Stimulated activated CD4-positive, alpha-beta T cell treated with anti-CD3 and anti-CD28 coated beads, Interleukin-12 subunit alpha, Interleukin-12 subunit beta, amount 100 ng/mL, for 48 hours (primary cell): Measurements from ENCODE around the gene OR4D11.
"Not testable (repeated sequence)": the region's sequence is repeated elsewhere in the genome, so short reads cannot be mapped to it uniquely, and the experiment has no call there.

Source experiments
- DNase-seq, 3 donors: peaks; one replicate each; pipeline ENCODE4 v3.0.0-alpha.2; 2020; ENCODE audit warnings: low read depth in 2 of 3, low spot score in 1 of 3

Gene OR4D11

DNA sequence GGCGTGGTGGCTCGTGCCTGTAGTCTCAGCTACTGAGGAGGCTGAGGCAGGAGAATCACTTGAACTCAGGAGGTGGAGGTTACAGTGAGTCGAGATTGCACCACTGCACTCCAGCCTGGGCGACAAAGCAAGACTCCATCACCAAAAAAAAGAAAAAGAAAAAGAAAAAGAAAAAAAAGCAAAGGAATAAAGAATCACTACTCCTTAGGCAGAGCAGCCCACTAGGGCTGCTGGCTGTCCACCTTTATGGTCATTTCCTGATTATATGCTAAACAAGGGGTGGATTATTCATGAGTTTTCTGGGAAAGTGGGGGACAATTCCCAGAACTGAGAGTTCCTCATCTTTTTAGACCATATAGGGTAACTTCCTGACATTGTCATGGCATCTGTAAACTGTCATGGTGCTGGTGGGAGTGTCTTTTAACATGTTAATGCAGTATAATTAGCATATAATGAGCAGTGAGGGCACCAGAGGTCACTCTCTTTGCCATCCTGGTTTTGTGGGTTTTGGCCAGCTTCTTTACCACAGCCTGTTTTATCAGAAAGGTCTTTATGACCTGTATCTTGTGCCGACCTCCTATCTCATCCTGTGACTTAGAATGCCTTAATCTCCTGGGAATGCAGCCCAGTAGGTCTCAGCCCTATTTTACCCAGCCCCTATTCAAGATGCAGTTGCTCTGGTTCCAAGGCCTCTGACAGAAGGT, 44.4 kb downstream of the OR4D11 start:
- DNase-seq: not testable (repeated sequence)

DNA sequence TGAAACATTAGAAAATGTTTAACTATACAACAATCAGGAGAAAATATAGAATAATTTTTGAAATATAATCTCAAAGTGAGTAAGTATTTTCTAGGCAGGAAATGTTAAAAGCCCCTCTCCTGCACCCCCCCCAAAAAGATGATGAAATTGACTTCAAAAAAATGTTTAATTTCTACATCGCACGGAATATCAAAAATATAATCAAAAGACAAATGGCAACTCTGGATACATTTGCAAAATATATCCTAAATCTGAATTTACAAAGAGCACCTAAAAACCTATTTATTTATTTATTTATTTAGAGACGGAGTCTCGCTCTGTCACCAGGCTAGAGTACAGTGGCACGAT, 44.9 kb downstream of the OR4D11 start:
- DNase-seq: no peak

DNA sequence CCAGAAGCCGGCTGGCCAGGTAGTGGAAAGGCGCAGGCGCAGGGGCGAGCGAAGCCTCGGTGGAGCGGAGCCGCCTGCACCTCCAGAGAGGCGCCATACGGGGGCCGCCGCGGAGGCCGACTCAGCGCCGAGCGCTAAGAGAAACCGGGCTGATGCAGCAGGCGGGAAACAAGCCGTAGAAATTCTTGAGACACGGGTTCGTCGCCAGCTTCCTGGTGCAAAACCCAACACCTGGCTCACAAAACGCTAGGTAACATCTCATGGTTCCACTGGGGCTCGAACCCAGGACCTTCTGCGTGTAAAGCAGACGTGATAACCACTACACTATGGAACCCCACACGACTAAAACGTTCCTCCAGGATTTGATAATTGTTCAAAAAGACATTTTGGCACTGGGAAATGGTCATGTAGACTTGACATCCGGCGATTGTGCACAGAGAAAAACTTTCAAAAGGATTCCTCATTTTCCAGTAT, 47.0 kb downstream of the OR4D11 start:
- DNase-seq: peak; percentile 86 to 95 (median 92)

DNA sequence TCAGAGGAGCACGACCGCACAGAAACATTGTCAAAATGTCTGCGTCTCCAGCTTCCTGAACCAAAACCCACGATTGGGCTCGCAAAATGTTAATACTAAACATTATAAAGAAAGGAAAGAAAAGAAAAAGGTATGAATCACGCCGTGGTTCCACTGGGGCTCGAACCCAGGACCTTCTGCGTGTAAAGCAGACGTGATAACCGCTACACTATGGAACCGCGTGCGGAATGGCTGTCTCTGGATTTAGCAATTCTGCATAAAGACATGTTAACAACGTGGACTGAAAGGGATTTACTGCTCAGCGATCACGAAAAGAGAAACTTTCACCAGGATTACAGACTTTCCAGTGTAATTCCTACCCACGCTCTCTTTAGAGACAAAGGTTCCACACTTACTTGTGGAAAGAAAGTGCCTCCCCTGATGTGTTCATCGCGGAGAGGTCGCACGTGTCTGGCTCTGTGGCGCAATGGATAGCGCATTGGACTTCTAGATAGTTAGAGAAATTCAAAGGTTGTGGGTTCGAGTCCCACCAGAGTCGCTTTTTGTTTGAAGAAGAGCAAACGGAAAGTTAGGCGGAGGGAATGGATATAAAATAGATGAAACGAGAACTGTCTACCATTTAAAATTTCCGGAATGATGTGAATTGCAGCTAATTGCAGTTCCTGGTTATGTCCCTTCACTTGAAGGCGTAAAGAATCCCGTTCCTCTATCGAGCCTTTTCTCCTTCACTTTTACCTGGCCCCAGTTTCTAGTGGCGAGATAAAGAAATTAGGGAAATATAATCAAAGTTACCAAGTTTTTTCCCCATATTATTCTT, 47.7 kb downstream of the OR4D11 start:
- DNase-seq: peak; percentile 80 to 90 (median 81)

DNA sequence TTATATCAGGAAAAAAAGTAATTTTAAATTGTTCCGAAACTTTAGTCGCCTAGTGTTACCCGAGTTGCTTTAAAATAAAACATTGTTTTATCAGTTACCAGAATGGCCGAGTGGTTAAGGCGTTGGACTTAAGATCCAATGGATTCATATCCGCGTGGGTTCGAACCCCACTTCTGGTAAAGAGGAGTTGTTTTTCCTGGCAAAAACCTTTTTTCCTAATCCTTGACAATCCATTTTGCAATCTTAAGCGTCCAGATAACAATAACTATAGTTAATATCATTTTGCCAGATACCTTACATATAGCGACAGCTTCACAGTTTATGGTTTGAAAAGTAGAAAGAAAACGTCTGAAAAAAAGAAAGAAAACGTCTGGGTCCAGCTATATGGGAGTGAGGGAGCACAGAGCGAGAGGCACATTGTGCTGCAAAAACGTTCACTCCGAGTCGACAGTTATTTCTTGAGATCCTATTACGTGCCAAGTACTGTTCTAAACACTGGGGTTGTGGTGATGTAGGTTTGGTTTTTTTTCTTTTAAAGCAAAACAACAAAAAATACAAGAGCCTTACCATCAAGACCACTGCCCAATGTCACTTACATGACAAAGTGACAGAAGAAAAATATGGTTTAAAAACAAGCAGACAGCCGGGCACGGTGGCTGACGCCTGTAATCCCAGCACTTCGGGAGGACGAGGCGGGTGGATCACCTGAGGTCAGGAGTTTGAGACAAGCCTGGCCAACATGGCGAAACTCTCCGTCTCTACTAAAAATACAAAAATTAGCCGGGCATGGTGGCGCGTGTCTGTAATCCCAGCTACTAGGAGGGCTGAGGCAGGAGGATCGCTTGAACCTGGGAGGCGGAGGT, 48.5 kb downstream of the OR4D11 start:
- peak in 1 of 3 donors; percentile 46 for DNase-seq

DNA sequence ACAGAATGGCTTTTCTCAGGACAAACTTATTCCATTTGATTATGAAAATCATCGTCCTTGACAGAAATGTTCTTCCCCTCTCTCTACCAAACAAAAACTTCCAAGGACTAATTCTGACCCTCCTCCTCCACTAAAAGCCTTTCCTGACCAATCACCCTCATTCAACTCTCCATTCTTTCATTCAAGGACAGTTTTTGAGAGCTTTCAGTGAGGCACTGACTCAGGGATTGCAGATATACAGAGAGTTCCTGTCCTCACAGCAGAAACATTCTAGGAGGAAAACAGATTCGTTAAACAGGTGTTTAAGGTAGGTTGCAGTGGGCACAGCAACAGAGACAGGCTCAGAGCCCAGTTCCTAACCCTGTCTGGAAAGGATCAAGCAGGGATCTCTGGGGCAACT, 49.5 kb downstream of the OR4D11 start:
- no peak for DNase-seq

DNA sequence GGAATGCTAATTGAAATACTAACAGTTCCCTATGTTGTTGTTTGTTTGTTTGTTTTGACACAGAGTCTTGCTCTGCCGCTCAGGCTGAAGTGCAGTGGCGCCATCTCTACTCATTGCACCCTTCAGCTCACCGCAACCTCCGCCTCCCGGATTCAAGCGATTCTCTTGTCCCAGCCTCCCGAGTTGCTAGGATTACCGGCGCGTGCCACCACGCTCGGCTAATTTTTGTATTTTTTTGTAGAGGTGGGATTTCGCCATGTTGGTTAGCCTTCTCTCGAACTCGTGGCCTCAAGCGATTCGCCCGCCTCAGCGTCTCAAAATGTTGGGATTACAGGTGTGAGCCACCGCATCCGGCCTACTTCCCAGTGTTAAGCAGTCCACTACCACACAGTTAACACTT, 49.9 kb downstream of the OR4D11 start:
- DNase-seq: no peak
